Lung microvascular endothelial cell (primary cell): ENCODE data around the gene NTF3. TPM values are rescaled to one million over a fixed set of nuclear protein-coding genes. Genes with fewer than 3 reads are reported as not detected.
"Not testable (repeated sequence)": the region's sequence is repeated elsewhere in the genome, so short reads cannot be mapped to it uniquely, and the experiment has no call there.

Experiments
- DNase-seq, 2 donors: peaks; one replicate each; pipeline versions ENCODE4 v3.0.0 to v3.0.0-alpha.2; 2010; ENCODE audit warnings: low read depth in 2 of 2
- total RNA-seq: library from RNA; depleted of rRNA; stranded (reverse); fragments of >200 nt; gene quantifications from 2 replicates; pipeline ENCODE4 v1.2.1, GENCODE V29; 2014

NTF3 gene
- total RNA-seq, 1 donor from 2014 or later = 0.20 TPM

DNA sequence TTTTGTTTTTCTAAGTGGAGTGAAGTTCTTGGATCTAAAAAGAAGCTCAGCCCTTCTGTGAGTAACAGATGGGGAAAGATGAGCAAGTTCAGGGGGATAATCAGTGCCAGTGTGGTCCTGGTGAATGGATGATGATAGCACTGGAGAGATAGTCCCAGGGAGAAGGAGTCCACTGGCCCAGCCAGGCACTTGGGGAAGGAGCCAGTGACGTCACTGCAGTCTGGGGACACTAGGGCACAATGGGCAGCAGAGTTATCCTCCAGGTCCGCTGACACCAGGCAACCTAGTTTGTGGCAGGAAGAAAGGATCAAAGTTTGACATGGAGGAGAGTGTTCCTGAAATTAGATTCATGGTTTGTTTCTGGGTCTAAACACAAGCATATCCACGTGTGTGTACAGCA is 101.5 kb downstream of the NTF3 start:
- DNase-seq = no peak

GRCh38 chr12:5534426-5535199 is 102.7 kb downstream of the NTF3 start:
- no peak for DNase-seq

DNA sequence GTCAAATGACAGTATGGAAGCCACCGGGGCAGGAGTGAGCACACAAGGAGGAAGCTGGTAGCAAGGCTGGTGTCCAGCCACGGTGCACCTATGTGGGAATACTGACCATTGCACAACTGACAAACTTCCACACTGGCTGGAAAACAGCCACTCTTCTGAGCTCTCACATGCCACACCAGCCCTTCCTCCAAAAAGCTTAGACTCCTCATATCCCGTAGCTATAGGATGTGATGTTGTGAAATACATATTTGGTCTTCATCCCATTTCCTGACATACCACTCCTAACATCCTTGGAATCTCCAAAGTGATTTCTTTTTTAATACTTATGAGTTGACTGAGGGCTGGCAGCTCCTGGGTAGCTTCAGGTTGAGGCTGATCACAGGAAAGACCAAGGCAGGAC is 103.6 kb downstream of the NTF3 start:
- DNase-seq = no peak

GRCh38 chr12:5537026-5537615 is 105.2 kb downstream of the NTF3 start:
- DNase-seq = not testable (repeated sequence)

DNA sequence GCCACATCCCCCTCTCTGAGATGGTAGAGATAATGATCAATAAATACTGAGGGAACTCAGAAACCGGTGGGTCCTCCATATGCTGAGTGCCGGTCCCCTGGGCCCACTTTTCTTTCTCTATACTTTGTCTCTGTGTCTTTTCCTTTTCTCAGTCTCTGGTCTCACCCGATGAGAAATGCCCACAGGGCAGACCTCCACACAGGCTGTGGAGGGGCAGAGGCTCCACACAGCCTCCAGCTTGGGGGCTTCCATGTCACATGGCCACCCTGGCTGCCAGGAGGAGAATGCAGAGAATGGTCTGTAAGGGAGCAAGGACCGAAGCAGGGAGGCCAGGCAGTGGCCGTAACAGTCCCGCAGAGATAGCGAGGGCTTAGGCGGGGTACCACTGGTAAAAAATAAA is 105.9 kb downstream of the NTF3 start:
- no peak for DNase-seq
